HFFc6 (cell line): ENCODE measurements around the gene RBL1. TPM values are rescaled to one million over a fixed set of nuclear protein-coding genes. Genes with fewer than 3 reads are reported as not detected.

Experiments used
- DNase-seq: peaks from one replicate; pipeline ENCODE4 v3.0.0-alpha.2; 2018
- H3K27ac Mint-ChIP-seq: 2 replicates; pipeline ENCODE4 v1.8.0; 2020; ENCODE audit warnings: mild to moderate bottlenecking, mixed read lengths
- H3K27me3 Mint-ChIP-seq: 2 replicates; pipeline ENCODE4 v1.8.0; 2021; ENCODE audit warnings: mild to moderate bottlenecking, moderate library complexity, mixed read lengths; ENCODE audit not compliant: insufficient read depth
- H3K36me3 Mint-ChIP-seq: 2 replicates; pipeline ENCODE4 v1.8.0; 2021; ENCODE audit warnings: low read depth, mixed read lengths
- H3K4me1 Mint-ChIP-seq: 2 replicates; pipeline ENCODE4 v1.8.0; 2020; ENCODE audit warnings: low read depth, mixed read lengths
- H3K4me3 Mint-ChIP-seq: 2 replicates; pipeline ENCODE4 v1.8.0; 2020; ENCODE audit warnings: mild to moderate bottlenecking, moderate library complexity, mixed read lengths
- H3K9me3 Mint-ChIP-seq: 2 replicates; pipeline ENCODE4 v1.8.0; 2020; ENCODE audit warnings: mild to moderate bottlenecking, mixed read lengths
- total RNA-seq, 6 experiments: library from RNA; stranded (reverse); fragmentation: NEBNext Ultra II Directional; extraction: Animal tissue kit (Norgen Biotek cat#: 25700); gene quantifications; 2 replicates in 1 of 6; 3 replicates in 5 of 6; pipeline ENCODE4 v1.2.3, GENCODE V29; 2021
- TF ChIP-seq, protein P1 (sequence below): fragments of 200-600 bp; sonication (generic); IDR thresholded peaks from 2 replicates; pipeline ENCODE4 v1.5.0; 2021; ENCODE audit warnings: antibody characterized with exemption, mild to moderate bottlenecking

The RBL1 gene
- total RNA-seq, 6 experiments from 2014 or later: 6.6 to 13.3 (median 12.9) TPM

DNA sequence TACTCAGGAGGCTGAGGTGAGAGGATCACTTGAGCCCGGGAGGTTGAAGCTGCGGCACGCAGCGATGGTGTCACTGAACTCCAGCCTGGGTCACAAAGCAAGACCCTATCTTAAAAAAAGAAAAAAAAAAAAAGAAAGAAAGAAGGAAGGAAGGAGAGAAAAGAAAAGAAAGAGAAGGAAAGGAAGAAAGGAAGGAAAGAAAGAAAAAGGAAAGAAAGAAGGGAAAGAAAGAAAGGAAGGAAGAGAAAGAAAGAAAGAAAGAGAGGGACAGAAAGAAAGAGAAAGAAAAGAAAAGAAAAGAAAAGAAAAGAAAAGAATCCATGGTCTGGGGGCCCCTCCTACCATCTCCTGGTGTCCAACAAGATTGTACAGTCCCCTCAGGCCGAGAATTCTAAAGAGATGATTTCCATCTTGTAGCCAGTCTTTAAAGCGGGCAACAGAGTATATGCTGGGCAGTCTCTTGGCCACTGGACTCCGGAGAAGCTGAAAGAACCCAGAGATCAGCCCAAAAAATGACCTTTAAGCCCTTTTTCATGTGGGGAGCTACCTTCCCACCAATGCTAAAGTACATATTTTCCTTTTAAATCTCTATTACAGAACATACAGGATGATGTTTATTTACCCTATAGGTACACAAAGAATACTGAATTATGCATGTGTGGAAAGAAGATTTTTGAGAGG lies 23.7 kb upstream of the RBL1 start:
- H3K9me3 Mint-ChIP-seq: no peaks in the 10 kb centered on the region
- no peak overlapping the region for H3K27ac Mint-ChIP-seq
- peaks cover 11% of the 10 kb centered on the region for H3K27me3 Mint-ChIP-seq
- no peak overlapping the region for H3K4me3 Mint-ChIP-seq
- no peaks in the 10 kb centered on the region for H3K36me3 Mint-ChIP-seq
- no peak for DNase-seq
- H3K4me1 Mint-ChIP-seq: no peaks in the 10 kb centered on the region
- TF ChIP-seq, protein P1, sequence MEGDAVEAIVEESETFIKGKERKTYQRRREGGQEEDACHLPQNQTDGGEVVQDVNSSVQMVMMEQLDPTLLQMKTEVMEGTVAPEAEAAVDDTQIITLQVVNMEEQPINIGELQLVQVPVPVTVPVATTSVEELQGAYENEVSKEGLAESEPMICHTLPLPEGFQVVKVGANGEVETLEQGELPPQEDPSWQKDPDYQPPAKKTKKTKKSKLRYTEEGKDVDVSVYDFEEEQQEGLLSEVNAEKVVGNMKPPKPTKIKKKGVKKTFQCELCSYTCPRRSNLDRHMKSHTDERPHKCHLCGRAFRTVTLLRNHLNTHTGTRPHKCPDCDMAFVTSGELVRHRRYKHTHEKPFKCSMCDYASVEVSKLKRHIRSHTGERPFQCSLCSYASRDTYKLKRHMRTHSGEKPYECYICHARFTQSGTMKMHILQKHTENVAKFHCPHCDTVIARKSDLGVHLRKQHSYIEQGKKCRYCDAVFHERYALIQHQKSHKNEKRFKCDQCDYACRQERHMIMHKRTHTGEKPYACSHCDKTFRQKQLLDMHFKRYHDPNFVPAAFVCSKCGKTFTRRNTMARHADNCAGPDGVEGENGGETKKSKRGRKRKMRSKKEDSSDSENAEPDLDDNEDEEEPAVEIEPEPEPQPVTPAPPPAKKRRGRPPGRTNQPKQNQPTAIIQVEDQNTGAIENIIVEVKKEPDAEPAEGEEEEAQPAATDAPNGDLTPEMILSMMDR: no peak

DNA sequence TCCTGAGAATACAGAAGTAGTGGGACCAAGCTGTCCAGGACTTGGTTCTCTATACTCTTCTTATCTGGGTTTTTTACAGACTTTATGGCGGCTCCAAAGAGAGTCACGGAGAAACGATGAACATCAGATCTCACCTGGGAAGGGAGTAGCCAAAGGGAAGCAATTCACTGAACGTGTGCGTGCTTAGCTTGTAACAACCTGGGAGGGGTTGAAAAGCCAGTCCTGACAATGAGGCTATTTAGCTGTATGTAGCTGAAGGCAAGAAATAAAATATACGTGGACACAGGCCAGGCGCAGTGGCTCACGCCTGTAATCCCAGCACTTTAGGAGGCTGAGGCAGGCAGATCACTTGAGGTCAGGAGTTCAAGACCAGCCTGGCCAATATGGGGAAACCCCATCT lies 18.2 kb upstream of the RBL1 start:
- peaks cover 17% of the 10 kb centered on the region for H3K27me3 Mint-ChIP-seq
- H3K36me3 Mint-ChIP-seq: no peaks in the 10 kb centered on the region
- H3K27ac Mint-ChIP-seq: no peak overlapping the region
- DNase-seq: no peak
- H3K4me3 Mint-ChIP-seq: no peak overlapping the region
- TF ChIP-seq, protein P1: no peak
- no peaks in the 10 kb centered on the region for H3K4me1 Mint-ChIP-seq
- no peaks in the 10 kb centered on the region for H3K9me3 Mint-ChIP-seq

DNA sequence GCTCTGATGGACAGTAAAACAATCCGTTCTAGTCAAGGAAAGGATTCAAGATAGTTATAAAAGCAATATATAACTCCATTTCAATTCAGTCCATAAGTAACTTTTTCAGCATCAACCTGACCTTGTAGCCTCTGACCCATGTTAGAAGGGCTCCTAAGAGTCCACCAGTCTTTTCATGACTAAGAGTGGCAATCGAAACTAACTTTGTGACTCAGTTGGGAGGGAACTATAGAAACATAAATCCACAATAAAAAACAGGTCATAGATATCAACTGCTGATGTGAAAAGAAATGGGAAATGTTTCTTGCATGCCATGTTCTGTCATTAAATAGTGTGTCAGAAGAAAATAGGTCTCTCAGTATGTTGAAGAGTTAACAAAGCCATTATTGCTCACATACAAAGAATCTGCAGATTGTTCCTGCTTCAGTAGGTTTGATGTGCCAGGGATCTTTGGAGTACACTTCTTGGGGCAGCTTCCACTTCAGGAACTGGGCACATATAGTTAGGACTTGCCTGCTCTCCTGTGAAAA lies 16.2 kb upstream of the RBL1 start:
- no peak overlapping the region for H3K4me3 Mint-ChIP-seq
- peaks cover 16% of the 10 kb centered on the region for H3K27me3 Mint-ChIP-seq
- TF ChIP-seq, protein P1: no peak
- no peaks in the 10 kb centered on the region for H3K9me3 Mint-ChIP-seq
- H3K27ac Mint-ChIP-seq: no peak overlapping the region
- no peak for DNase-seq
- H3K36me3 Mint-ChIP-seq: no peaks in the 10 kb centered on the region
- no peaks in the 10 kb centered on the region for H3K4me1 Mint-ChIP-seq

DNA sequence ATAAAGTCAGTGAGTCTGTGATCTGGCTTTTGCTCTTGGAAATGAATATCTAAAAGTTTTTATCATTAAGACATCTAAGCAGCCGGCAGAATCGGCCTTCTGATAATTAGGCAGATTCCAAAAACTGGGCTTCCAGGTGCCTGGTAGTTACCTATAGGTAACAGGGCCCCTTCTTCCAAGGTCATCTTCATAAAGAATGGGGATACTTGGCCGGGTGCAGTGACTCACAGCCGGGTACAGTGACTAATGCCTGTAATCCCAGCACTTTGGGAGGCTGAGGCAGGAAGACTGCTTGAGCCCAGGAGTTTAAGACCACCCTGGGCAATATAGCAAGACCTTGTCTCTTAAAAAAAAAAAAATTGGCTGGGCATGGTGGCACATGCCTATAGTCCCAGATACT lies 12.9 kb upstream of the RBL1 start:
- H3K4me3 Mint-ChIP-seq: no peak overlapping the region
- TF ChIP-seq, protein P1: no peak
- no peak for DNase-seq
- no peaks in the 10 kb centered on the region for H3K9me3 Mint-ChIP-seq
- H3K36me3 Mint-ChIP-seq: no peaks in the 10 kb centered on the region
- H3K4me1 Mint-ChIP-seq: no peaks in the 10 kb centered on the region
- H3K27me3 Mint-ChIP-seq: peaks cover 12% of the 10 kb centered on the region
- no peak overlapping the region for H3K27ac Mint-ChIP-seq

DNA sequence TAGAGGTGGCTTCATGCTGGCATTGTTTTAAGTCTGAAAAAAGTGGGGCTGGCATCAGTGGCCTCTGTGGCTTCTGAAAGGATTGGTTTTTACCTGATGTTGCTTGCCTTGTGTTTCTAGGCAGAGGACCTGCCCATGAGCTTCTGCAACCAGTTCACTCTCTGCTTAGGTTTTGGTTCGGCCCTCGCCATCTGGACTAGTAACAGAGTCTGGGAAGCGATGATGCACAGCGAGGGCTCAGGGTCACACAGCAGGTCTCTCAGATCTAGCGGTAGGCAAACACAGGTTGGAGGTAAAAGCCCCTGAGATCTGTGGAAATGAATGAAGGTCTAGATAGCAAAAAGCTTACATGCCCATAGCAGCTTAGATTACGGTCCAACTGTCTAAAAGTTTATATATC lies 6.8 kb upstream of the RBL1 start:
- H3K4me3 Mint-ChIP-seq: no peak overlapping the region
- no peak for DNase-seq
- H3K27me3 Mint-ChIP-seq: no peaks in the 10 kb centered on the region
- no peaks in the 10 kb centered on the region for H3K36me3 Mint-ChIP-seq
- H3K9me3 Mint-ChIP-seq: no peaks in the 10 kb centered on the region
- TF ChIP-seq, protein P1: no peak
- H3K4me1 Mint-ChIP-seq: no peaks in the 10 kb centered on the region
- no peak overlapping the region for H3K27ac Mint-ChIP-seq
